ENCODE measurements around the gene STON1. TPM values are rescaled to one million over a fixed set of nuclear protein-coding genes. Genes with fewer than 3 reads are reported as not detected.
"Not testable (repeated sequence)": the region's sequence is repeated elsewhere in the genome, so short reads cannot be mapped to it uniquely, and the experiment has no call there.

STON1 gene, protein sequence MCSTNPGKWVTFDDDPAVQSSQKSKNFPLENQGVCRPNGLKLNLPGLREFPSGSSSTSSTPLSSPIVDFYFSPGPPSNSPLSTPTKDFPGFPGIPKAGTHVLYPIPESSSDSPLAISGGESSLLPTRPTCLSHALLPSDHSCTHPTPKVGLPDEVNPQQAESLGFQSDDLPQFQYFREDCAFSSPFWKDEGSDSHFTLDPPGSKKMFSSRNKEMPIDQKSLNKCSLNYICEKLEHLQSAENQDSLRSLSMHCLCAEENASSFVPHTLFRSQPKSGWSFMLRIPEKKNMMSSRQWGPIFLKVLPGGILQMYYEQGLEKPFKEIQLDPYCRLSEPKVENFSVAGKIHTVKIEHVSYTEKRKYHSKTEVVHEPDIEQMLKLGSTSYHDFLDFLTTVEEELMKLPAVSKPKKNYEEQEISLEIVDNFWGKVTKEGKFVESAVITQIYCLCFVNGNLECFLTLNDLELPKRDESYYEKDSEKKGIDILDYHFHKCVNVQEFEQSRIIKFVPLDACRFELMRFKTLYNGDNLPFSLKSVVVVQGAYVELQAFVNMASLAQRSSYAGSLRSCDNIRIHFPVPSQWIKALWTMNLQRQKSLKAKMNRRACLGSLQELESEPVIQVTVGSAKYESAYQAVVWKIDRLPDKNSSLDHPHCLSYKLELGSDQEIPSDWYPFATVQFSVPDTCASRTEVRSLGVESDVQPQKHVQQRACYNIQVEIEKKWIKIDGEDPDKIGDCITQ
- total RNA-seq: 2.4 TPM

DNA sequence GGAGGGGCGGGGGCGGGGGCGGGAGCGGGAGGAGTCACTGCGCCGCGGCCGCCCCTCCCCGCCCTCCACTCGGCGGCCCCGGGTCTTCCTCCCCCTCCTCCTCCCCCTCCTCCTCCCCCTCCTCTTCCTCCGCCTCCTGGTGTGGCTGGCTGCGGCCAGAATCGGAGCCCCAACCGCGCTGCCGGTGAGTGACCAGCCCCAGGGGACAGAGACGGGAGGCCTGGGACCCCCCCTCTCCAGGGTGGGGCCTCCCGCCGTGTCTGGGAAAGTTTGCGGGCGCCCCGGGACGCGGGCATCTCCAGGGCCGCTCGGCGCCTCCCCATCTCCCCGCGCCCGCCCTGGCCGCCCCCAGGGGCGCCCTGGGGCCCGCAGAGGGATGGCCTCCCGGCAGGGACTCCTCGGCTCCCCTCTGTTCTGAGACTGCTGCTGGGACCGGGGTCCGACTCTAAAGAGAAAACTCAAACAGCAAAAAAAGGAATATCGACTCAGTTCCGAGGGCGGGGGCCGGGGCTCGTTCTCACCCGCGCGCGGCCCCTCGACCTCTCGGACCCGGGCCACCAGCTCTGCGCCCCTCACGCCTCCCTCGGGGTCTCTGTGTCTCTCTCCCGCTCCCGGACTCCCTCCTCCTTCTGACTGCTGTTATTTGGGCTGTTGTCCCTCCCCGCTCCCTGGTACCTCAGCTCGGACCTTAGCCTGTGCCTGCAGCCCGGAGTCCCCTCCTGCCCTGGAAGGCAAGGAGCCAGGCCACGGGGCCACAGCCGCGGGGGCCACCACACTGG lies at the start of gene STON1:
Gene STON1 (plus strand): TSS at position 122 of the 779 bp plus-strand sequence. CDS start 50,480 bp downstream, outside the sequence.
- peak; percentile 36 for ATAC-seq

DNA sequence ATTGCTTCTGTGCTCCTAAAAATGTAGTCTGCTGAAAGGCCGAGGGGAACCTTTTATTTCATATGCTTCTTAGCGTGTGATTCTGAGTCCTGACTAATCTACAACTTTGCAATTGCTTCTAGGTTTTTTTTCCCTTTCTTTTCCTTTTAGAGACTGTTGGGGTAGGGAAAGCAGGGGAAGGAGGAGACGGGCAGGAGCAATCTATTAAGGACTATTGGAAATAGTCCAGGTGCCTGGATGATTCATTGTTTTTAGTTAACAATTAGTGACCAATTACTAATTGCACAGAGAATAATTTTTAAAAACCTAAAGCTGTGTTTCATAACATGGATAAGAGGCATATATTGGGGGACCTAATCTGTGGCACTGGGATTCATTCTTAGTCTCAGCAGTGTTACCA lies 49.4 kb upstream of the STON1 start:
- no peak for ATAC-seq

DNA sequence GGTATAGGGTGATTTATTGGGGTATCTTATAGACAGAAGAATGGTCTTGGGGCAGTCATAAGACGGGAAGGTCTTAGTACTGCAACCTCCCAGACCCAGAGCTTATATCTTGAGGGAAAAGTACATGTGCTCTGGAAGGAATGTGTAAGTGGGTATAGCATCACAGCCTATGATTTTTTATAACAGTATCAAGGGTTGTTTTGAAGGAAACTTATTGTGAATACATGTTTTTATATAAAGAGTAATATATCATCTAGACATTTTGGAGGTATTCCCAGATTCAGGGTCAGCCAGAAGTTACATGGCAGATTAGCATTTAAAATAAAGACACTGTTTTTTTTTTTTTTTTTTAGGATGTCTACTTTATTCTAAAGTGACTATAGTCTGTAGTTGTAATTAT lies 47.6 kb upstream of the STON1 start:
- peak; percentile 53 for ATAC-seq

DNA sequence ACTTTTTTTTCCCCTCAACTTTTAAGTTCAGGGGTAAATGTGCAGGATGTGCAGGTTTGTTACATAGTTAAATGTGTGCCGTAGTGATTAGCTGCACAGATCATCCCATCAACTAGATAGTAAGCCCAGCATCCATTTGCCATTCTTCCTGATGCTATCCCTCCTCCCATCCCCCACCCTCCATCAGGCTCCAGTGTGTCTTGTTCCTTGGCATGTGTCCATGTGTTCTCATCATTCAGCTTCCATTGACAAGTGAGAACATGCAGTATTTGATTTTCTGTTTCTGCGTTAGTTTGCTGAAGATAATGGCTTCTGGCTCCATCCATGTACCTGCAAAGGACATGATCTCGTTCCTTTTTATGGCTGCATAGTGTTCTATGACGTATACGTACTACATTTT lies 47.2 kb upstream of the STON1 start:
- peak; percentile 48 for ATAC-seq

DNA sequence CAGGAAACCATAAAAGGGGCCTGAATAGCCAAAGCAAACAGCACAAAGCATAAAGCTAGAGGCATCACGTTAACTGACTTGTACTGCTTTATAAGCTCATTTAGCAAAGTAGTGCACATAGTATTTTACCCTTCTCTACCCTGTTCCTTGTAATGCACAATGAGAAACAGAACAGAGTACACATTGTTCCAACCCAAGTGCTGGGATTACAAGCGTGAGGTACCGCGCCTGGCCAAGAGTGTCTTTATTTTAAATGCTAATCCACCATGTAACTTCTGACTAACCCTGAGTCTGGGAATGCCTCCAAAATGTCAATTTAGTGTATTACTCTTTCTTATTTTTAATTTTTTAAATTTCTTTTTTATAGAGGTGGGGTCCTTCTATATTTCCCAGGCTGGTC lies 46.4 kb upstream of the STON1 start:
- ATAC-seq: peak; percentile 87

DNA sequence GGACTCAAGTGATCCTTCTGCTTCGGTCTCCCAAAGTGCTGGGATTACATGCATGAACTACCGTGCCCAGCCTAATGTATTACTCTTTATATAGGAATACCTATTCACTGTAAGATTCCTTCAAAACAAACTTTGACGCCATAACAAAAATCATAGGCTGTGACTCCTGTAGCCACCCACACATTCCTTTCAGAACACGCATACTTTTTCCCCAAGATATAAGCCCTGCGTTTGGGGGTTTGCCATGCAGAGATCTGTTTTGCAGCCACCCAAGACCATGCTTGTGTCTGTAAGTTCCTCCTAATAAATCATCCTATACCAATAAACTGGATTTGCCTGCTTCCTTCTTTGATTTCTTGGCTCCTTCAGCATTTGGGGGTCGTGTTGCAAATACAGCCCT lies 46.0 kb upstream of the STON1 start:
- ATAC-seq: peak; percentile 63

DNA sequence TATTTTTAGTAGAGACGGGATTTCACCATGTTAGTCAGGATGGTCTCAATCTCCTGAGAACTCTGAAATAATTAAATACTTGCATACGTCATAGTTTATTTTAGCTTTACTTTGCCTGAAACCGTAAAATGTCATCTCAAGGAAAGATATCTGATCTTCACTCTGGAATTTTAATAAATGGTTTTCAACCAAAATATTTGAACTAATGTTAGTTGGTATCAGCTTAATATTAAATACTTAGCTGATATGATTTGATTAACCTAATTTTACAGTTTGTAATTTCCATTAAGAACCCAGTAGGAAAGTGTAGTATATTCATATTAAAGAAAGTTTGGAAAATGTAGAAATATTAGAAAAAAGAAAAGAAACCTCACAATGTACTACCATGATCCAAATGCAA lies 41.4 kb upstream of the STON1 start:
- no peak for ATAC-seq

DNA sequence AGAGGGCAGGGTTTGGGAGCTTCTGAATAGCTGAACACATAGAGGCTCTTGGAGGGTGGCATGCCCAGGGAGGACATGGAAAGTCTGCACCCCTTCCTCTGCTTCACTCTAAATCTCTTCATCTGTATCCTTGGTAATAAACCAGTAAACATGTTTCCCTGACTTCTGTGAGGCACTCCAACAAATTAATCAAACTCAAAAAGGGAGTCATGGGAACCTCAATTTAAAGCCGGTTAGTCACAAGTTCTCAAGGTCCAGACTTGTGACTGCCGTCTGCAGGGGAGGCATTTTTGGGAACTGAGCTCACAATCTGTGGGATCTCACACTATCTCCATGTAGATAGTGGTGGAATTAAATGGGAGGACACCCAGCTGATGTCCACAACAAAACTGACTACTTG lies 33.1 kb upstream of the STON1 start:
- ATAC-seq: no peak

DNA sequence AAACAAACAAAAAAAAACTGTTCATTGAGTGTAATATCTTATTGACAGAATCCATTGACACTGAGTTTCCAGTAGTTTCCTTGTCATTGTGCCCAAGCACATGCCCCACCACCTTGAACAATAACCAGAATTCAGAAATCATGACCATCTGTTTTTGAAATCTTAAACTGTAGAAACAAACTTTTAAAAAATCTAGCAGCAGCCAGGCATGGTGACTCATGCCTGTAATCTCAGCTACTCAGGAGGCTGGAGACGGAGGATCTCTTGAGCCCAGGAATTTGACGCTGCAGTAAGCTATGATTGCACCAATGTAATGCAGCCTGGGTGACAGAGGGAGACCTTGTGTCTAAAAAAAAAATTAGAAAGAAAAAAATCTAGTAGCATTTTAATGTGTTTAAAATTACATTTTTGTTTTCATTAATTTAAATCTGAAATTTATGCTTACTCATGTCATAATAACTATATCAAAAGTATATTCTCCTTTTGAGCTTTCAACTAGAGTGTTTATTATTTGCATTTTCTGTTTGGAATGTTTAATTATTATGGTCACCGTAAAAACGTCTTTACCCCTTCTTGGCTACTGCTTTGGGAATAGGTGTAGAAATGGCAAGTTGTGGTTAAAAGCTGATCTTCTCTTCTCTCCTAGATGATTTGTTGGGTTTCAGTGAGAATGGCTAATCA lies 25.2 kb upstream of the STON1 start:
- ATAC-seq: no peak

DNA sequence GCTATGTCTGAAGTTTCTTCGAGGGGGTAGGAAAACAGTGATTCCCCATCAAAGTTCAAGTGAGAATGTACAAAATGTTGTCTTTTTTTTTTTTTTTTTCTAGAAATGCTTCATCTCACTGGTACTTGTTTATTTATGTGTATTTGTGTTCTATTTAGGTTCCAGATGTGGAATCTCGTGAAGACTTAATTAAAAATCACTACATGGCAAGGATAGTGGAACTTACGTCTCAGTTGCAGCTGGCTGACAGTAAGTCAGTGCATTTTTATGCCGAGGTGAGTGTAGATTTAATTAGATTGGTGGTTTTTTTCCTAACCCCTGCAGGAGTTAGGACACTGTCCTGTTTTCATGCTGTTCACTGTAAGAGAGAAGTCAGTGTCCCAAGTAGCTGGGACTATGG lies 22.8 kb upstream of the STON1 start:
- ATAC-seq: no peak

DNA sequence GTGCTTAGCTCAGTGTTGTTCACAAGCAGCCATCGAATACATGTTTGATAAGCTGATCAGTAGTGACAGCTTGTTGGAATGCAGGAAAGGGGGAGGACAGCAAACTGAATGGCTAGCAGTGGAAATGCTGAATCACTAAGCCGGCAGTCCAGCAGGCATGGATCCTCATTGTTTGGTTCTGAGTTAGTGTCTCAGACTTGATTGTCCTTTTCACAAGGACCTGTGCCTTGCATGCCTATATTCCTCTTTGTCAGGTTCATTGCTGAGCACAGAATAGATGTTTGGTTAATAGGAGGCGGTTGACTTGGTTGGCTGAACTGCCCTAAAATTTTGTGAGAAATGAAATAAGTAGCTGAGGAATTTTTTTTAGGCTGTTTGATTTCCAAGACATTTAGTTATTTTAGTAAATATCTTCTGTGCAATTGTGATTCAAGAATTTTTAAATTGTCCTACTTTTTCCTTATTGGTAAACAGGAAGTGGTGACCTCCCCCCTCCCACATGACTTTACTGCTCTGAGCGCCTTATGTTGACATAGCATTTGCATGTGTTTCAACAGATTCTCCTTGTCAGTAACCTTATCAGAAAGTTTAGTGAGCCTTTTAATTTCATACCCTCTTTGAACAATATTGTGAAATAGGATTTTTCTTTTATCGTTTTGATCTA lies 21.4 kb upstream of the STON1 start:
- no peak for ATAC-seq

DNA sequence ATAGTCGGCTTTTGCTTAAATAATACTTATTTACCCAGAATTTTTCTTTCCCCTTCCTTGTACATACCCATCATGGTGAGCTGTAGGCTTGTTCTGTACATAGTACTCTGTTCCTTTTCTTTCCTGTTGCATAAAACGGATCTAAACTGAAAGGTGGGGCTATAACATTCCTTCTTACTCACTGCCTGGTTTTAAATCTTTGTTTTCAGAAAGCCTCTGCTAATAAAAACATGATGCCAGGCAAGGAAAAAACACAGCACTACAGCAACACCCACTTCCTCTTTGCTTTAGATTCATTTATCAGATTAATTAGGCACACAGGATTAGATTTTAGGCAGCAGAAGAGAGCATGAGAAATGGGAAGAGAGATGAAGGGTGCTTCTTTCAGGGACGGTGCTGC lies 19.6 kb upstream of the STON1 start:
- ATAC-seq: peak; percentile 69

DNA sequence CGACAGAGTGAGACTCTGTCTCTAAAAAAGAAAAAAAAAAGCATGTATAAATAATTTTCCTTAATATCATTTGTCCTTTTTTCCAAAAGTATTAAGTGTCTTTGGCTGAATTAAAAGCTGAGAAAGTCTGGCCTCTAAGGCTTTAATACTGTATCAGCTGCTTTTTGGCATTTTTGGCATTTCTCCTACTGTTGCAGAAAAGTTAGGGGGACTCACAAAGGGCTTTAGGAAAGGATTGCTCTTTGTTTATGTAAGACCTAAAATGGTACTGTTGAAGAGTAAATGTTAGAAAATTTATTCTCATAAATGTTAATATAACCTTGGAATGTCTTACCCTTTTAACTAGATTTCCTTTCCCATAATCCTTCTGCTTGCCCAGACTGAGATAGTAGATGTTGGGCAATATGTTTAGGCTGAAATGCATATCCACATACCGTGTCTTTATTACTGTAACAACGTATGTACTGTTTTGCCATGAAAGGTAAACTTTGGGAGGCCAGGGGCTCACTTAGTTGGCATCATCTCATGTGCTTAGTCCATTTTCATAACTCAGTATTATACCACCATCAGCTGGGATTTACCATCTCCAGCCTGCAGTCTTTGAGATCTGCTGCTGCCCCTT lies 18.0 kb upstream of the STON1 start:
- no peak for ATAC-seq

DNA sequence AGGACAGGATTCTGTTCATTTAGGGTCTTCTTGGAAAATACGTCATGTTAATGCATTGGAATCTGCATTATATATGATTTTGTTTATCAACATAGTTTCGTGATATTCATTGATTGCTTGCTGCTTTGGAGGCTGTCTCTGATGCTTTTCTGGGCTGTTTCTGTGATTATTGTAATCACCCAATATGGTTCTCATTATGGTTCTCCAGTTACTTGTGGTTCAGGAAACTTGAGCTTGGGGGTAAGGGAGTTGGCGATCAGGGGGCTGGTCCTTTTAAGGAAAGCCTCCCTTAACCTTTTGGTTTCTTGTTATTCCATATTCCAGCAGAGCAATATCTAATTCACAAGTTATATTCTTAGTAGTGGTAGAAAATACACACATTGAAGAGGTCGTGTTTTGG lies 17.4 kb upstream of the STON1 start:
- no peak for ATAC-seq

DNA sequence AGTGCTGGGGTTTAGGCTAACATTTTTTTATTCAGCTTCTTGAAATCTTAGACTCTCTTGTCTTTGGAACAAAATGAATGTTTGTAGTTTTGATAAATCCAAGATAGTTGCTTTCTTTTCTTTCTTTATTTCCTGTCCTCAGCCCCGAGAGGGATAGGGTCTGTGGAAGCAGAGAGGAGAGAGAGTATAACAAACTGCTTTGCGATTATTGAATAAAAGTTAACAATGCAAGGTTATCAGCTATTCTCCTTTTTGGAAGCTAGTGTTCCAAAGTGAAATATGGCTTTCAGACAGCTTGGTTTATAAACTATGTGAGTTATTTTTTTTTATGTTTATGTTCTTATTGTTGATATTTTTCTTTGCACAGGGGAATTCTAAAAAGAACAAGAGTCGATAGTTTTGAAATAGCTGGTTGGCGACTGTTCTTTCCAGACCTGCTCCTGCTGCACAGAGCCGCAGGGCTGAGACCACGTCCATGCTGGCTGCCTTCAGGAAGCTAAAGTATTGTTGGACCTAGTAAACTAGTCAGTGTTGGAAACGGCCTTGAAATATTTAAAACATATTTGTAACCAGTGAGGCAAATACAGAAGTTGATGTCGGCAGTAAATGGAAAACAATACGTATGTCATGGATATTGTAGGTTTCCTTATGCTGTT lies 15.5 kb upstream of the STON1 start:
- no peak for ATAC-seq

DNA sequence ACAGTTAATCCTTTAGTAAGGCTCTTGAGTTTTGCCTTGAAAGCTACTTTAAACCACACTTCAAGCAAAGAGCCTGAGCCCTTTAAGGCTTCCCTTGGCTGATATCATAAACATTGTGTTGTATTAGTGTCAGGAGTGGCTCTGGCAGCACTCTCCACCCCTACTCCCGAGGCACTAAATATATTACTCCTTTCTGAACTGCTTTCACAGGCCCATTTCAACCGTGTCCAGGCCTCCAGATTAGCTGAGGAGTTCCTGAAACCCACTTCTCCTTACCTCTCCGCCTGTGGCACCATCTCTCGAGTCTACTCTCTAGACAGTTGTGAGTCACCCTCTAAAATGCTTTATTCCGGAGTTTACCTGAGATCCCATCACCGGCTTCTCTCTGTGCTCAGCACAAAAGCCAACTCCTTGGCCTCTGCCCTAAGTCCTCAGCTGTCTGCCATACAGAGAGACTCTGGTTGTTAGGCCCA lies 14.4 kb upstream of the STON1 start:
- no peak for ATAC-seq

DNA sequence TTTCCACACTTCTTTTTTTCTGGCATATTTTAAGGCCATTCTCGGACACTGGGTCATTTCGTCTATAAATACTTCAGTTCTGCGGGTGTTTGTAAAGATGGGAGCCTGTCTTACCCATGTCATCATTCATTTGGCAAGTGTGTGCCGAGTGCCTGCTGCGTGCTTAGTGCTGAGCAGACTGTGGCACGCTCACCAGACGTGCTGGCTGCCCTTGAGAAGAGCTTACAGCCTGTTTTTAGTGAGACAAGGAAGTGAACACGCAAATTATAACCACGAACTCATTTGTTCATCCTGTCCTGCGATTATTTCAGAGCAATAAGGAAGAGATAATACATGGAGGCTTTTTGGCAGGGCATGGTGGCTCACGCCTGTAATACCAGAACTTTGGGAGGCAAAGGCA lies 10.4 kb upstream of the STON1 start:
- ATAC-seq: no peak

DNA sequence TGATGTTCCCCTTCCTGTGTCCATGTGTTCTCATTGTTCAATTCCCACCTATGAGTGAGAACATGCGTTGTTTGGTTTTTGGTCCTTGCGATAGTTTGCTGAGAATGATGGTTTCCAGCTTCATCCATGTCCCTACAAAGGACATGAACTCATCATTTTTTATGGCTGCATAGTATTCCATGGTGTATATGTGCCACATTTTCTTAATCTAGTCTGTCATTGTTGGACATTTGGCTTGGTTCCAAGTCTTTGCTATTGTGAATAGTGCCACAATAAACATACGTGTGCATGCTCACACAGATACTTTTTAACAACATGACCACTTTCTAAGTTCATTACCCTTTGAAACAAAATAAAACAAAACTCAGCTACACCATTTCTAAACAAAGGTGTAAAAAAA lies 5.2 kb upstream of the STON1 start:
- not testable (repeated sequence) for ATAC-seq

DNA sequence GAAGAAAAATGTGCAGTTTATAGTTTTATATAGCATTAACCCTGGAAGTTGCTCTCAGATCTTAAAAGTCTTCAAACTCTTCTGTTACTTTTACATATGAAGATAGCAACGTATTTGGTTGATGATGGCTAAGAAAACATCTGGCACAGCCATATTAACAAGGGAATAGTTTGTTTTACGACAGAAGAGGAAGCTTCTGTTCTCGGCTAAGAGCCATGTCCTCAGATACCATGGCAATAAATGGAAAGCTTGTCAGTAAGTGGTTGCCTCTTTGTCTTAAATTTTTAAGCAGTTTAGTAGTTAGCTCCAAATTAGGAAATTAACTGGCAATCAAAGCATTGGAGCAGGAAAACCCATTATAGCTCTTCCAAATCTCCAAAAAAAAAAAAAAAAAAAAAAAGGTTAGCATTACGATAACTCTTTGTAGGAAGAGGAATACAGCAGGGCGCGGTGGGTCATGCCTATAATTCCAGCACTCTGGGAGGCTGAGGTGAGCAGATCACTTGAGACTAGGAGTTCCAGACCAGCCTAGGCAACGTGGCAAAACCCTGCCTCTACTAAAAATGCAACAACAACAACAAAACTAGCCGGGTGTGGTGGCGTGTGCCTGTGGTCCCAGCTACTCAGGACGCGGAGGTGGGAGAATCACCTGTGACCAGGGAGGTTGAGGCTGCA lies 4.5 kb upstream of the STON1 start:
- no peak for ATAC-seq

DNA sequence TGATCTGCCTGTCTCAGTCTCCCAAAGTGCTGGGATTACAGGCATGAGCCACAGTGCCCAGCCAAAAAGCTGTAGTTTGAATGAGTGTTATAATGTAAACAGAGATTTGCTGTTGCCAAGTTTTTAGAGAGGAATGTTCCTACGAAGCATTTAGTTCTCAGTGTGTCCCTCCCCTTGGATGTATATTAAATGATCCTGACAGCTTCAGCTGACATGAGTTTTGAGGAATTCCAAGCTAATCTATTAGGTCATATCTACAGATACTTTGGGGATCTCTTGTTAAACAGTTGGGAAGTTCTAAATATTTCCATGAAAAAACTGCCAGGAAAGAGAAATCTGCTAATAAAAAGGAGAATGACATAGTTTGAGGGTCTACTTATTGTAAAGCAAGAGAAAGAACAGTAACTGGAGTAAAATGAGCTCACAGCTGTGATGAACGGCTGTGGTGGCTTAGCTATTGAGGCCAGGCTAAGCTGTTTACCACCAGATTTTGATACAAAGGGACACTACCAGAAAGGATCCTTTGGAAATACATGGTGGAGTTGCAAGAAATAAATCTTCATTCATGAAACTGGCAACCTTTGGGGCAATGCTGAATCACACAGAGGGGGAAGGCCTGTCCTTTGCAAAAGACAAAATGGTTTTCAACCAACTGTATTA lies 2.6 kb upstream of the STON1 start:
- ATAC-seq: no peak

All from esophagus mucosa (tissue), 1 donor.